Right ventricle myocardium inferior (tissue), 1 donor: Measurements from ENCODE around the gene AMN. TPM values are rescaled to one million over a fixed set of nuclear protein-coding genes. Genes with fewer than 3 reads are reported as not detected.
"Not testable (repeated sequence)": the region's sequence is repeated elsewhere in the genome, so short reads cannot be mapped to it uniquely, and the experiment has no call there.

ENCODE experiments used
- ATAC-seq: fragments of 200-7000 bp; cut with Tn5 transposase; one replicate; pipeline ENCODE4 v1.9.1; 2020; ENCODE audit warnings: mild to moderate bottlenecking, moderate library complexity
- DNase-seq: peaks from one replicate; pipeline ENCODE4 v3.0.0; 2021; ENCODE audit errors: missing footprints
- intact Hi-C: fragments of 100-400 bp; cut with DNase I; formaldehyde crosslinking; loops from one replicate; pipeline ENCODE4 v1.11.0; 2022
- long read RNA-seq: library from polyadenylated mRNA; unstranded; transcript quantifications from one replicate; pipeline ENCODE4 v2.0.0, GENCODE V29; 2021
- total RNA-seq: library from RNA; stranded (reverse); fragmentation: NEBNext Ultra II Directional; extraction: Animal tissue kit (Norgen Biotek cat#: 25700); gene quantifications from one replicate; pipeline ENCODE4 v1.2.1, GENCODE V29; 2021
- donor health status: DM: no; HTN: yes; CAD: no; lungs with severe emphysema.

AMN gene
- 0.14 TPM for total RNA-seq
- long read RNA-seq: 0 reads

- intact Hi-C loops: no loop called here
- ATAC-seq (no peak), DNase-seq (no peak)
Measured at GRCh38 chr14:102922490-102923200, at the start of gene AMN. Gene AMN (plus strand): TSS chr14:102922663. CDS start chr14:102922689, 26 bp downstream.

- no peak for DNase-seq
- no peak for ATAC-seq
- intact Hi-C loops: no loop called here
Measured at GRCh38 chr14:102873131-102873530, 49.3 kb upstream of the AMN start.

GRCh38 chr14:102873546-102874061 is 48.9 kb upstream of the AMN start:
- intact Hi-C loops: no loop called here

DNA sequence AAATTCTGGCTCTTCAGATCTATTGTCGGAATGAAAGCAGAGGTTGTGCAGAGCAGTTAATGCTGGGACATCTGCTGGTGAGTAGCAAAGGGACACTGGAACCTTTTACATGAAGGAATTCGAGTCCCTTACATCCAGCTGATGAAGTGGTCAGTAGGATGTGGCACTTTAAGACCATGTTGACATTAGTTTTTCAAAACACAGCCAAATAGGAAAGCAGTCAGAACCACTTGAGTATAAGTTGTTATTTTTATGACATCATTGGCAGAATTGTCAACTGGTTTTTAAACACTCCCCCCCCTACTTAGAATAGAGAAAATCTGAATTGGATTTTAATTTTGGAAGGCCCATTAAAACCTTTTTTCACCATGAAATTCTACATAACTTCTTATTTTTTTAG is 46.8 kb upstream of the AMN start:
- DNase-seq (no peak), ATAC-seq (no peak)
- intact Hi-C loops: no loop called here

More at GRCh38 chr14:102873546-102874061, 48.9 kb upstream of the AMN start:
- no peak for ATAC-seq
- DNase-seq: no peak

GRCh38 chr14:102877511-102877910 is 45.0 kb upstream of the AMN start:
- DNase-seq, intact Hi-C loops, ATAC-seq: not testable (repeated sequence)

- ATAC-seq (no peak), DNase-seq (no peak)
- intact Hi-C loops: no loop called here
Measured at GRCh38 chr14:102878174-102878969, 44.1 kb upstream of the AMN start.

- ATAC-seq (no peak), DNase-seq (no peak)
- intact Hi-C loops: no loop called here
Measured at GRCh38 chr14:102878970-102879460, 43.4 kb upstream of the AMN start.

GRCh38 chr14:102882226-102882906 is 40.1 kb upstream of the AMN start:
- ATAC-seq (no peak), DNase-seq (no peak)
- intact Hi-C loops: no loop called here

GRCh38 chr14:102883089-102883541 is 39.3 kb upstream of the AMN start:
- no peak for ATAC-seq
- intact Hi-C loops: no loop called here
- no peak for DNase-seq

DNA sequence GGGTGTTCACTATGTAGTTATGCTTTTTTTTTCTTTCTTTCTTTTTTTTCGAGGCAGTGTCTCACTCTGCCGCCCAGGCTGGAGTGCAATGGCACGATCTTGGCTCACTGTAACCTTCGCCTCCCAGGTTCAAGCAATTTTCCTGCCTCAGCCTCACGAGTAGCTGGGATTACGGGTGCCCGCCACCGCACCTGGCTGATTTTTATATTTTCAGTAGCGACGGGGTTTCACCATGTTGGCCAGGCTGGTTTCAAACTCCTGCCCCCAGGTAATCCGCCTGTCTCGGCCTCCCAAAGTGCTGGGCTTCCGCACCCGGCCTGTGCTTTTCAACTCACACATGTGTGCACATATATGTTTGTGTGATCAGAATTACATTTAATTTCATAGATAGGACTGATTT is 38.9 kb upstream of the AMN start:
- intact Hi-C loops: no loop called here
- ATAC-seq: no peak
- DNase-seq: no peak

DNA sequence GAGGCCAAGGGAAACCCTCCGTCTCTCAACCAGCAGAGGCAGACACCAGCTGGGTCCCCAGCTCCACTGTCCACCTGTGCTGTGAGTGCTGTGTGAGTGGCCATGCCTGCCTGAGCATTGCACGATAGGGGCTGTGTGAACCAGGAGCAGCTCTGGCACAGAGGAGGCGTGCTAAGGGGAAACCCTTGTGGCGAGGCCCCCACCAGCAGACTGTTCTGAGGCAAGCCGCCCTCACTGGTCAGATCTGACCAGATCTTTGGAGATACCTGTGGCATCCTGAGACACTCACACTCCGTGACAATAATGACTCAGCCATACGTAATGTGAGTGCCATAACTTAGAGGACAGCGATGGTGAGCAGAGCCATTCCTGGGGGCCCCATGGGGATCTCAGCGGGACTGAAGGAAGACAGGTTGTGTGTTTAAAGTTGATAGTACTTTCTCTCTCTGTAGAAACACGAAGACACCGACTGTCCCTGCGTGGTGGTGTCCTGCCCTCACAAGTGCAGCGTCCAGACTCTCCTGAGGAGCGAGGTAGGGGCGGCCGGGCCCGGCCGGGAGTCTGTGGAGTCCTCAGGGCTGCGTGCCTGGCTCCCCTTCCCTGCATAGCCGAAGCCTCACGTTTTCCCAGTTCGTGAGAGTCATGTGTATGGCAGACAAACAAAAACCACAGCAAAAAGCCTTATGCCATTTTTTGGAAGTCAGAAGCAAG is 36.6 kb upstream of the AMN start:
- ATAC-seq: no peak
- intact Hi-C loops: no loop called here
- no peak for DNase-seq

GRCh38 chr14:102888748-102889147 is 33.7 kb upstream of the AMN start:
- intact Hi-C loops: no loop called here
- DNase-seq (no peak), ATAC-seq (no peak)

- ATAC-seq (no peak), DNase-seq (peak; percentile 9)
- intact Hi-C loops: no loop called here
Measured at GRCh38 chr14:102889615-102890014, 32.8 kb upstream of the AMN start.

DNA sequence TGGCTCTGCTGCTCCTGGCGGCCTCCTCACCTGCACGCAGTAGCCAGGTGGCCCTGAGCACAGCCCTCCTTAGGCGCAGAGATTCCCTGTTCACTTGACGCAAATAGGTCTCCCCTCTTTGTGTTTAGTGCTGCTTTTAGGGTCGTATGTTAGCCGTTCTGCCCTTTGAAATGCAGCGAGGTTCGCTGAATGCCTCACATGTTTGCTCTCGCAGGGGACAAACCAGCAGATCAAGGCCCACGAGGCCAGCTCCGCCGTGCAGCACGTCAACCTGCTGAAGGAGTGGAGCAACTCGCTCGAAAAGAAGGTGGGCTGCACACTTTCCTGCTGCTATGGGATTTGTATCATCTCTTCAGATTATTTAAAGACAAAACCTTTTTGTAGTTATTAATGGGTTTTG is 31.4 kb upstream of the AMN start:
- intact Hi-C loops: no loop called here
- DNase-seq (peak; percentile 52), ATAC-seq (no peak)

DNA sequence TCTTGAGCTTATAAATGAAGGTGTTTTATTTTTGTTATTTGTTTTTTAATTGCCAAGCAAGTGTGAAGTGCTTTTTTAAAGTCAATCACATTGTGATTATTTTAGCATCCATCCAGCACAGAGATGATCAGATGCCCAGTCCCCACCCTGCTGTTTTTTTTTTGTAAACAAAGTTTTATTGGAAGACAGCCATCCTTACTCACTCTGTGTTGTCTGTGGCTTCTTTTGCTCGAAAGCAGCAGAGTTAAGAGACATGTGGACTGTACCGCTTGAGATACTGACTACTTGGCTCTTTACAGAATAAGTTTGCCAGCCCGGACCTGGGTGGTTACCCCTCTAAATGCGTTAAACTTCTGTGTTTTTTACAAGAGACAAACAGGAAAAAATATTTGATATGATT is 30.9 kb upstream of the AMN start:
- ATAC-seq: no peak
- intact Hi-C loops: no loop called here
- peak; percentile 0 for DNase-seq

- peak; percentile 2 for DNase-seq
- intact Hi-C loops: no loop called here
- ATAC-seq: no peak
Measured at GRCh38 chr14:102892651-102893050, 29.8 kb upstream of the AMN start.

DNA sequence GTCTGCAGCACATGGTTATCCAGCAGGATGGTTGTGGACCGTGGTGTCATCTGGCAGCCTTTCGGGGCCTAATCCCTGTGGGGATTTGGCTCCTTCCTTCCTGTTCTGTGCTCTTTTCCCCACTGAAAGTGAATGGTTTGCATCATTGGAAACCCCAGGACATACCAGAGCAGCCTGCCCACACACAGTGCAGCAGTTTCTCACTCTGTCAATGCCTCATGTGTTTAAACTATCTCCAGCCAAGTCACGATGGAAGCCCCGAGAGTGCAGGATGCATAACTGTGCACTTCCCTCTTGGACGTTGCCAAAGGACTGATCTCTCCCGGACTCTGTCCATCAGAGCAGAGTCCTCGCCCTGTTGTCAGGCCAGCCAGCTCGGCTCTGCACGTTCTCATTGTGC is 29.0 kb upstream of the AMN start:
- peak; percentile 85 for ATAC-seq
- DNase-seq: peak; percentile 70
- intact Hi-C loops: no loop called here

GRCh38 chr14:102896735-102897134 is 25.7 kb upstream of the AMN start:
- ATAC-seq, intact Hi-C loops, DNase-seq: not testable (repeated sequence)
